ENCODE data around the gene RUBCNL.
"Not testable (repeated sequence)": the region's sequence is repeated elsewhere in the genome, so short reads cannot be mapped to it uniquely, and the experiment has no call there.

RUBCNL gene

DNA sequence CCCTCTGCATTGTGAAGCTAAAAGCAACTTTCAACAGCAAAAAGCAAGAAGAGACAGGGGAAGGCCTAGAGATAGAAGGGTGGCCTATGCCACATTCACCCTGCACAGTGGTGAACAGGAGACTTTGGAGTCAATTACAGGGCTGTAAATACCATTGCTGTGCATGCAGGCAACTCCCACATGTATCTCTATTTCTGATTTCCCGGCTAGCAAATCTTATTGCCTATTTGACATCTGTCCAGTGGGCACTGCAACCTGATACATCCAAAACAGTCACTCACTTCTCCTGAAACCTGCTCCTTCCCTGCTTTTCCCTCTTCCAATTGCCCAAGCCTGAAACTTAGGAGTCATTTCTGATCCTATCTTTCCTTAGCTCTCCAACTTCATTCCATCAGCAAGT is 13.4 kb downstream of the RUBCNL start:
- no peak for DNase-seq

DNA sequence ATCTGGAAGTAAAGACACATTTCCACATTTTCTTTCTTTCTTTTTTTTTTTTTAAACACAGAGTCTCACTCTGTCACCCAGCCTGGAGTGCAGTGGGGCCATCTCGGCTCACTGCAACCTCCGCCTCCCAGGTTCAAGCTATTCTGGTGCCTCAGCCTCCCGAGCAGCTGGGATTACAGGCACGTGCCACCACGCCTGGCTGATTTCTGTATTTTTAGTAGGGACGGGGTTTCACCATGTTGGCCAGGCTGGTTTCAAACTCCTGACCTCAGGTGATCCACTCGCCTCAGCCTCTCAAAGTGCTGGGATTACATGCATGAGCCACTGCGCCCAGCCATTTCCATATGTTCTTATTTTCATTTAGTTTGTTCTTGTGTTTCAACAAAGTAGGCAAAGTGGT is 14.1 kb downstream of the RUBCNL start:
- DNase-seq: not testable (repeated sequence)

DNA sequence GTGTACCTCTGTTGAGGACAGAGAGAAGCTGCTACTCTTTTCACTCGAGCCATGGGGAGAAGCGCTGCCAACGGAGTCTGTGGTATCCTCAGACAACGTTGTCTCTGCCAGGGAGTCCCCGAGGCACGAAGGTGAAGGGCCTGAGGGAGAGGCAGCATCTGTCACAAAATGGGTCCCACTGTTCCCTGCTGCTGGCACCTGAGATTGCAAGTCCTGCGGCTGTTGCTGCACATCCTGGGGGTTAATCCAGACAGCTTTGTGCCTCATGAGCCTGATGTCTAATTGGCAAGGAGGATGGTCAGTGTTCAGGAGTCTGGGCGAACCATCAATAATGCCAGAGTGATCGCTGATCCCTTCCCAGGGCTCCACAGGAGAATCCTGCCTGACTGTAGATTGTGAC is 15.0 kb downstream of the RUBCNL start:
- no peak for DNase-seq

DNA sequence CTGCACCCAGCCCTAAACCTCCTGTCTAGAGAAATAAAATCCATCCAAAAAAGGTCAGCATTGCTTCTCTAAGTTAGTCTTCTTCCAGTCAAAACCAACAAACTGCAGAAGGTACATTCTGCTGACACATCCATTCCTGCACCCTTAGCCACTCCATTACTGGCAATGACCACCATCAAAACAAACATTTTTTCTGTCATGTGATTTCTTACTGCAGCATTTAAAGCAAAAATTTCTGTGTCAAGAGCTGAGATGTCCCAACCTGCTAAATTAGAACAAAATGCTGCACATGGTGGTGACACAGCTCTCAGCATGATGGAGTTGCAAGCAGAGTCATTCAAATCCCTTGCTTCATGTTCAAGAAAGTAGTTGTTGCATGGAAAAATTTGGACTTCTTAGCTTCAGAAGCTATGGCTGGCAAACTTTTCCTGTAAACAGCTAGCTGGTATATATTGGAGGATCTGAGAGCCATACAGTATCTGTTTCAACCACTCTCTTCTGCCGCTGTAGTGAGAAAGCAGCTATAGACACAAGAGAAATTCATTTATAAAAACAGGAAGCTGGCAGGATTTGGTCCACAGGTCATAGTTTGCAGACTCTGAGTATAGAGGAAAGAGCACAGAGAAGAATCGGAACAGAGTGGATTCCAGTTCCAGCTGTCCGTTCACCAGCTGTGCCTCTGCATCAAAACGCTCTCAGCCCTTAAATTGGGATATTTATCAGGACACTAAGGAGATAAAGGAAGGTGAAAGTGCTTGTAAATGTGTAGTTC is 17.4 kb downstream of the RUBCNL start:
- DNase-seq: no peak

DNA sequence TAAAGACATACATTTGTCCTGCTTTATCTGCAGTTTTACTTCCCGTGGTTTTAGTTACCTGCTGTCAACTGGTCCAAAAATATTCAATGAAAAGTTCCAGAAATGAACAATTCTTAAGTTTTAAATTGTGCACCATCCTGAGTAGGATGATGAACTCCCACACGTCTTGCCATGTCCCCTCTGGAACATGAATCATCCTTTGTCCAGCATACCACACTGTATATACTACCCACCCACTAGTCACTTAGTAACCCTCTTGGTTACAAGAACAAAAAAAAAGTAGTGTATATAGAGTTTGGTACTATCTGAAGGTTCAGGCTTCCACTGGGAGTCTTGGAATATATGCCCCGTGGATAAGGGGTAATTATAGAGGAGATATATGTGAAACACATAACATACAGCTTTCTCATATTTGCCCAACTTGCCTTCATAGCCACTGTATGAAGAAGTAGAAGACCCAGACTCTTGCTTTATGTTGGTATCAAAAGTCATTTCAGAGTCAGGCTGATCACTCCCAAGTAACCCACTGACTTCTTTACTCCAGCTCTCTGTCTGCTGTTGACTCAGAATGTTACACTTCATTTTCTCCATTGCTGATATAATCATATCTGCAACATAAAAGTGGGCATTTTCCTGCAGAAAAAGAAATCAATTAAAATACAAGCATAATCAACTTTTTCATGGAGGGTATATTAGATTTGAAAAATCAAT is 19.3 kb downstream of the RUBCNL start:
- DNase-seq: no peak

DNA sequence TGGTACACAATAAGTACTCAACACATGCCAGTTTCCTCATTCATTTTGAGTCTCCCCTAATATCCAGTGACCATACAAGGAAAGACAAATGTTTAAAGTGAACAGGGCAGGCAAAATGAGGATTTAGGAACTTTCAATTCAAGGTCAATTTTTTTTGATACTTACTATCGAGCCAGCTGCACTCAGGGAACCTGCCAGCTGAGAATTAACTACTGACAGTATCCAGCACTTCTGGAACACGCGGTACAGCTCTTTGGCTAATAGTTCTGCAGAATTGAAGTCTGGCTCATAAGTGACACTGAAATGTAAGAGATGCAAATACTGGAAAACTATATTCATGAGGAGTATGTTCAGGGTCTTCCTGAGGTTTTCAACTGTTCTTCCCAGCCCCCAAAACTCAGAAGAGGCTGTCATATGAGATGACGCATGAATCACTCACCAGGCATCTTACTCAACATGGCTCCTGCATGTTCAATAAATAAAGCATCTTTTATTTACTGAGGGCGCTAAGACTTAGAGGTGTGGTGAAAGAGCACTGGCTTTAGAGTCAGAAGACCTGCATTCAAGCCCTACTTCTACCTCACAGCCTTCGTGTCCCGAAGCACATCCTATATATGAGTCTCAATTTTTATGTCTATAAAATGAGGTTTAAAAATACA is 25.6 kb downstream of the RUBCNL start:
- DNase-seq: no peak

DNA sequence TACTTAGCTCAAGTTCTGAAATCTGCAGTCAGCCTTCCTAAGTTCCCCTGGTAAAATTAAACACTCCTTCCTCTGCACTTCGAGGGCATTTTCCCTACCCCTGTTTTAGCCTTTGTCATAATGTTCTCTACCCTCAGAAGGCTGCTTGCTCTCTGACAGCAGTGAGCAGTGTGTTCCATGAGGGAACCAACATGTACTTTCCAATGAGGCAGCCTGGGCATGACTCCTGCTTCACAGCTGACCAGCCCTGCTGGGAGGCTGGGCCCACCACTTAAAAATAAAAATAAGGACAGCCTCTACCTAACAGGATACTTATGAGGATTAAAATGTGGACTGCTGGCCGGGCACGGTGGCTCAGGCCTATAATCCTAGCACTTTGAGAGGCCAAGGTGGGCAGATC is 26.4 kb downstream of the RUBCNL start:
- no peak for DNase-seq

DNA sequence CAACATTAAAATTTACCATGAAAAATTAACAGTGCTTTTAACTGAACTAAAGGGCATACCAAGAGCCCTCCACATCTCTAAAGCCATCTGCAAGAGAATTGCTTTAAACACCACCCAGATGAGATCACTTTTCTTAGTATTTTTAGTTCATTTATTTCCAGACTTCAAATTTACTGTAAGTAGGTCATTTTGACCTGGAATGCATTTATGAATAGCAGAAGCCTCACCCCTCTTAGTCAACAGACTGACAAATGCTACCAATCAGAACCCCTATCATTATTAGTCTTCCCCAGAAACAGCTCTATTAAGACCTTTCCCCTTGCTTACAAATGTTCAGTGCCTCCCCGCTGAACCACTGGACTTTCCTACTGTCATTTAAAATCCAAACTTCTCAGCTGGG is 27.3 kb downstream of the RUBCNL start:
- DNase-seq: no peak

DNA sequence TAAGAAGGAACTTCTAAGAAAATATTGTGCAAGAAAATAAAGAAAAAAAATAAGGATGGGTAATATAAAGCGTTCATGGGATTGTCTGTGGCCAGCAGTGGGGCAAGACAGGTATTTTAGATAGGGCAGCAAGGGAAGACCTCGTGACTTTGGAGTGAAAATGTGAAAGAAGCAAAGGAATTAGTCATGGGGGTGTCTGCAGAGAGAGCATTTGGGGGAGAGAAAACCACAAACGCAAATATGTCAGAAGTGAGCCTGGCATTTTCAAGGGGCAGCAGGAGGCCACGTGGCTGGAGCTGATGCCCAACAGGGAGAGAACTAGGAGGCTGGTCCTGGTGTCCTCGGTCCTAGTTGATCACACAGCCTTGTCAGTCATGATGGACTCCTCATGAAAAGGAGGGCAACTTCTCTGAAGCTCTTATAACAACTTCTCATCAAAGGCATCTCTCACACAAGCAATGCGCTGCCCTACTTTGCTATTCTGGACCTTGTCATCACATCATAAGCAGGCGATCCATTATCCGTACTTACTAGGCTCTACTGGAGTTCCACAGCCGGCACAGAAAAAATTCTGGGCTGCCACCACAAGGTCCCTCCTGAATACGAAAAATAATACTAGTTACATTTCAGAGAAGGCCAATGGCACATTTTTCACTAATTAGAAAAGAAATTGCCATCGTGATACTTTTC is 31.0 kb downstream of the RUBCNL start:
- no peak for DNase-seq

DNA sequence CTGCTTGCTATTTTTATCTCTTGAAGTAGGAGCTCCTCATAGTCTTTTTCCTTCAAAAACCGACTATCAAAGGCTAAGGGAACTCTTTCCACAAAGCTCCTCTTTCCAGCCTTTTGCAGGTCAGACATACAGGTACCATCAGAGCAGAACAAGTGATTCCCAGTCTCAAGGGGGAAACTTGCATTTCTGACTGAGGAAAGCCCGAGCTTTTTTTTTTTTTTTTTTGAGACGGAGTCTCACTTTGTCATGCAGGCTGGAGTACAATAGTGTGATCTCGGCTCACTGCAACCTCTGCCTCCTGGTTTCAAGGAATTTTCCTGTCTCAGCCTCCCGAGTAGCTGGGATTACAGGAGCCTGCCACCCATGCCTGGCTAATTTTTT is 32.0 kb downstream of the RUBCNL start:
- no peak for DNase-seq

DNA sequence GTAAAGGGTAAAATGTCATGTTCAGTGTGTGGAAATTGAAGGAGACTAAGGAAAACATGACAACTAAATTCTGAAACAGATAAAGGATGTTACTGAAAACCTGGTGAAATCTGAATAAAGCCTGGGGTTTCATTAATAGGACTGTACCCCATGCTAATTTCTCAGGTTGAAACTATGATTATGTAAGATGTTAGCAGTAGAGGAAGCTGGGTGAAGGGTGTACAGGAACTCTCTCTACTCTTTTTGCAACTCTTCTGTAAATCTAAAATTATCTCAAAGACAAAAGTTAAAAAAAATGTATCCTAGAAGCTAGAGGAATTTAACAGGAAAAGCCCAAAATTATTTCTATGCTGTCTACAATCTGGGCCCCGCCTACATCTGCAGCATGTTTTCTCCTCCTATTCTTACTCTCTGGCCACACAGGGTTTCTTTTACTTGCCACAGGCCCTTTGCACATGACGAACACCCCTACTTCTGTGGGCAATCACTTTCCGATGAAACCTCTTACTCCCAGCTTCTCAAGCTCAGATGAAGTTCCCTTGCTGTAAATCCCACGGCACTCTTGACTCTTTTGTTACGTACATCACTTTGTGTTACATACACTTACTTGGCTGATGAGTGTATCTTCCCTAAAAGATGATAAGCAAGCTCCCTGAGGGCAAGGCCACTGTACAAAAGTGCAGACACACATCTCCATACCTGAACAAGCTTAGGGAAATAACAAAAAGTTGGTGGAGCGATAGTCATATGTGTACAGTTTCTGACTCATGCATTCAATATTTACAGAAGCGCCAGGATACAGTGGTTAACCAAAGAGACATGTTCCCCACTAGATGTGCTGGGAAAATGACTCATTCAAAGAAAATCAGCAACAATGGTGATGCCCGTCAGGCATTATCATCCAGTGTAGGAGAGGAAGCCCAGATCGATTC is 32.6 kb downstream of the RUBCNL start:
- DNase-seq: no peak

DNA sequence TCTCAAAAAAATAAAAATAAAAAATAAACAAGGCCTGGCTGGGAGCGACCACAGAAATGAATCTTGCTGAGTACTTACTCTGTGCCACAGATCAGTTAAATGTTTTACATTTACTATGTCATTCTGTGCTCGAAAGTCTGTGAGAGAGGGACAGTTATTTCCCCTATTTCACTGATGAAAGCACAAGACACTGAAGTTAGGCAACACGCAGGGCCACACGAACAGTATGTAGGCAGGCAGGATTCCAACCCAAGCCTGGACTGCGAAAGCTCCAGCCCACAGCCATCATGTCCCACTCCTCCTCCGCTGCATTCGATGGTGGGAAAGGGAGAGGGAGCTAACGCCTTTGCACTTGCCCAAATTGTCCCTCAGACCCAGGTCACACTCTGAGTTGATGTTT is 34.2 kb downstream of the RUBCNL start:
- no peak for DNase-seq

DNA sequence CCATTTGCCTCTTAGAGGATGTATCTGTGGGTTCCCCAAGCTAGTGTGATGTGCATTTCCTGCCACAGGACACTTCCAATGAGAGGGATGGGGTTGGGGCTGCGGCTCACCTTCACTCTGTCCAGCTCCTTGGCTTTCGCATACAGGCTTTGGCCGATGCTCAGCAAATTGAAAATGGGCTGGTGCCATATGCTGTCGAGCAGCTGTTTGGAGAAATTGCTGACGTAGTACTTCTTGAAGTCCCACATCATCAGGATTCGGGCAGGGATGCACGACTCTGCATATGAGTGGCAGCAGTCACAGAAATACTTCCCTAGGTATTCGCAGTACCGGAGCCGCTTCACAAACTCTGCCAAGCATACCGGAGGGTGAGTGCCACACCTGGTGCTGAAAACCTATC is 37.0 kb downstream of the RUBCNL start:
- no peak for DNase-seq

DNA sequence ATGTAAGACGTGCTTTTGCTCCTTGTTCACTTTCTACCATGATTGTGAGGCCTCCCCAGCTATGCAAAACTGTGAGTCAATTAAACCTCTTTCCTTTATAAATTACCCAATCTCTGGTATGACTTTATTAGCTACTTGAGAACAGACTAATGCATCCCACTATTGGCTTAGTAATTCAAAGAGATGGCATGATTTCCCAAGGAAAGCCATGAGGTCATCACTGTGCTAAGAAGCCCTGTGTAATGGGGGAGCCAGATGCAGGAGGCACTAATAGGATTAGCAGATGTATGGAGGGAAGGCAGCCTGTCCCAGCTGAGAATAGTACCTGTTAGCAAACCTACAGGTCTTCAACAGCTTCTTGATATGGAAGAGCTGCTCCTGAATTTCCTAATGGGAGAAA is 38.1 kb downstream of the RUBCNL start:
- DNase-seq: no peak

DNA sequence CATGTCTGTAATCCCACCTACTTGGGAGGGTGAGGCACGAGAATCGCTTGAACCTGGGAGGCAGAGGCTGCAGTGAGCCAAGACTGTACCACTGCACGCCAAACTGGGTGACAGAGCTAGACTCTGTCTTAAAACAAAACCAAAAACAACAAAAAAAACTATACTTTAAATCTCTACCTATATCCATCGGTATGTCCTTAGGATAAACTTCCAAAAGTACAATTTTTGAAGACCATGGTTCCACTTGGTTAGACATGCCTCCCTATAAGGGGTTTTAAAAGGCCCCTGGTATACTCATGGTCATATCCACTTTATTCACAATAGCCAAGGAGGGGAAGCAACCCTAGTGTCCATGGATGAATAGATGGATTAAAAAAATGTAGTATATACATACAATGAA is 39.8 kb downstream of the RUBCNL start:
- DNase-seq: no peak

DNA sequence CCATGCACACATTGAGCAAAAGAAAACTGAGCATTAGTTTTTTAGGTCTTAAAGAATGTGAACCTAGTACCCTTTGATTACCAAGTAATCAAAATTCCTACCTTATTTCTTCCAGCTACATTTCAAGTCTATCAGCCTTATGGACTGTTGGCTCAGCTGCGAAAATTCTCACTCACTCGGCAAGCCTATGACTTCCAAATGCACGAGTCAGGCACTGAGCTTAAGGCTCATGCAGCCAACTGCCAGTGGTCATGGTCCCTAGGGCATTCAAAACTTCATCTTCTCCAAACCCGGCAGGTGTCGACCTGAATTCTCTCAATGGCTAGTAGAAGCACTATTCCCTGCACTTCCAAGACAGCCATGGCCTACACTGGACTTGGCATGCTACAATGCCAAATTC is 41.2 kb downstream of the RUBCNL start:
- DNase-seq: no peak

DNA sequence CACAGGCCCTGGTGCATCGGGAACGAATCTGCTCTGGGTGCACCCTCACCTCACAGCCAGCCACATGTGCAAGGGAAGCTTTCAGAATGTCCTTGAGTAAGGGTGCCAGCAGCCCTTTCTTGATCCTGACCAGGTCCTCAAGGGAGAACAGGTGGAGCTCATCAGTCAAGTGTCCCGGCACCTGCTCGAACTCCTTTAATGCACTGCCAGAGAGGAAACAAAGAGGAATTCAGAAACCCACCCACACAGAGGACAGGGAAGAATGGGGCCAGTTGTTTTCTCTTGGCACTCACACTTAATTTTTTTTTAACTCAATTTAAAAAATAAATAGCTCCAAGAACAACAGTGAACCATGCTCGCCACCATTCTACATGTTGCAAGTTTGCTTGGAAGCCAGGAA is 41.7 kb downstream of the RUBCNL start:
- no peak for DNase-seq

DNA sequence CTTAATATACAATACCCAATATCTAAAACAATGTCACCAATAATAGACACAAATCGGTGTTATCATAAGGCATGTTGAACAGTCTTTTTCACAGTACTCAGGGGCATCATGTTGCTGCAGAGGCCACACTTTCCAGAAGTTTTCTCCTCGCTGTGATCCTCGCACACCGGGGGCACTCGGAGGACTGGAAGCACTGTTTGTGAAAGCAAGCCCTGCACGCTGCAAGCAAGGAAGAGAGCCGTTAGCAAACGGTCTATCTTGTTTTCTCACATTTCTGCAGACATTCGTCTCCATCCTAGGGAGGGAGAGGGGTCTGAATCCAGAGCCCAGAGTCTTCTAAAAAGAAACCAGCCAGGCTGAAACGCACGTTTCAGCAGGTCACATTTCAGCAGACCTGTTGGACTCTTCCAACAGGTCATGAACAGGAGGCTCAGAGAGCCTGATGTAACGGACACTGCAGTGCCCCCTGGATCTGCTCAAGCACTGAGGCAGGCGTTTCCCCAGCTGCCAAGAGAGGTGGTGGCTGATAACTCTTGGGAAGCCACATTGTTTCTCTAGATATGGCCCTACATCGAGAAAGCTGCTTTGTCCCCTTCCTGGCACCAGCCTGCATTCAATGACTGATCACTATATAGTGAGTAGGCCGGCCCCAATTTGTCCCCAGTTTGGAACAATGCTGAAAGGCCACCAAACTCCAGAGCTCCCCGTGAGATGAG is 43.6 kb downstream of the RUBCNL start:
- no peak for DNase-seq

DNA sequence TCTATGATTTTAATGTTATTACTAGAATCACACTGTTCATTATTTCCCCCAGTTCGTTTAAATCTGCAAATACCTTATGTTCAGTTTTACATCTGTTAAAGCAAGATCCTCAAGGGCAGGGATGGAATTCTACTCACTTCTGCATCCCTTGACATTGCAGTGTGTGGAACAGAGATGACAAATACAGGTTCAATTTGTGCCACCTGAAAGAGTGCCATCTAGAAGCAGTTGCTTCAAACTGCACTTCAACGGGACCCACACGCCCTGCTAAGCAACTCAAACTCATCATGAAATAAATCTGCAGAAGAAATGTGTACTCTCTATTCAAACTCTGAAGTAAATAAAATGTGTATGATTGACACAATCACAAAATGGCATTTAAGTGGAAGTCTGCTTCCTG is 44.5 kb downstream of the RUBCNL start:
- no peak for DNase-seq

DNA sequence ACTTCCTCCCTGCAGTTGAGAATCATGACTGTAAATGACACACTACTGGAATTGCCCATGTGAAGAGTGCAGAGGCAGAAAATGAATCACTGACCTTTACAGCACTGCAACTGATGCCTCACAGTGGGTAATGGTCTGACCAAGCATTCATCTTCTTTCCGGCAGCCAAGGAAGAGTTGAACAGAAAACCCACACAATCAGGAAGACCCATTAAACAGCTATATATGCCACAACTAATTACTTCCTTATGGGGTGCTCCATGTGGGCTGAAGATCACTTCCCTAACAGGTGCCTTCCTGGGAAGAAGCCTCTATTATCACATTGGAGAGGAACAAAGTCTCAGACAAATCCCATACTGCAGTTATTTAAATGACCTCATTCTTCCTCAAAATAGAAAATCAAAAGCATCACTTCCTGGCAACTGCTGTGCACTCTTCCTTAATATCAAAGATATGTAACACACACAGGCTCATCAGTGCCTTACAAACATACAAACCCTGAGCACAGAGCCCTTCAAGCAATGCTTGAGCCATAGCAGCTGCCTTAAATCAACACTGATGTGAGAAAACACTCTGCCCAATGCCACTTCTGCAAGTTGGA is 45.8 kb downstream of the RUBCNL start:
- DNase-seq: no peak

DNA sequence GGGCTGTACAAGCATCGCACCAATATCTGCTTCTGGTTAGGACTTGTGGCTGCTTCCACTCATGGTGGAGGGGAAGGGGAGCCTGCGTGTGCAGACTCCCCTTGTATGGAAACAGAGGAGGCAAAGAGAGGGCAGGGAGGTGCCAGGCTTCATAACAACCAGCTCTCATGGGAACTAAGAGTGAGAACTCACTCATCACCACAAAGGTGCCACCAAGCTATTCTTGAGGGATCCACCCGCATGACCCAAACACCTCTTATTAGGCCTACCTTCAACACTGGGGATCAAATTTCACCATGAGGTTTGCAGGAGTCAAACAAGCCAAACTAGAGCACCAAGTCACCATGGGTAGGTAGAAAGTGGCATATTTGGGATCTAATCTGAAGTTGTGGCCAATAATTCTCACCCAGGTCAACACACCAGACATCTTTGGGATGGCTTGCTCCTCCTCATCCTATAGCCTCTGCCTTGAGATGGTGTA is 46.4 kb downstream of the RUBCNL start:
- DNase-seq: no peak
